ENCODE data around the gene ANO7. TPM values are rescaled to one million over a fixed set of nuclear protein-coding genes. Genes with fewer than 3 reads are reported as not detected.

ANO7 gene
- total and polyA plus RNA-seq, 2 donors (not counting 1 experiment from before 2014, with no cell fraction given): 0.64 to 1.8 TPM

- ATAC-seq (ENCODE audit: low read depth): no peak
Measured at GRCh38 chr2:241199286-241199685, 10.8 kb downstream of the ANO7 start.

GRCh38 chr2:241199897-241200821 lies 11.7 kb downstream of the ANO7 start:
- POLR2A ChIA-PET: no interaction called here
- 91% methylated on average over 39 of the region's 42 CpGs for WGBS (ENCODE audit: insufficient coverage)

More at GRCh38 chr2:241199286-241199685, 10.8 kb downstream of the ANO7 start:
- Mint-ChIP-seq H3K27ac (no peak overlapping the region), H3K9me3 (ENCODE audit: insufficient read depth) (no peaks in the 10 kb centered on the region), H3K4me1 (no peaks in the 10 kb centered on the region), H3K27me3 (no peaks in the 10 kb centered on the region), H3K4me3 (no peak overlapping the region)
- H3K4me2 ChIP-seq (replicated peaks; ENCODE audit: low read depth, low read length, poor library complexity, severe bottlenecking): no peak overlapping the region
- no peak for DNase-seq
- H2AFZ ChIP-seq (ENCODE audit: insufficient read depth, low read depth, low read length, poor library complexity, severe bottlenecking): no peak overlapping the region
- H3K79me2 ChIP-seq (ENCODE audit: control insufficient read depth, insufficient read depth, low read length): no peaks in the 10 kb centered on the region
- no peaks in the 10 kb centered on the region for H3K9me3 ChIP-seq (ENCODE audit: control extremely low read depth in 1 of 3, control insufficient read depth in 2 of 3, insufficient read depth in 1 of 3, low read length in 2 of 3)
- no peak overlapping the region for H3K27ac ChIP-seq (ENCODE audit: low read length in 2 of 2)
- no peaks in the 10 kb centered on the region for H4K20me1 ChIP-seq (ENCODE audit: control insufficient read depth, insufficient read depth, low read length, poor library complexity, severe bottlenecking)
- H3K27me3 ChIP-seq (replicated peaks in 1 of 4; ENCODE audit: control extremely low read depth in 1 of 4, control insufficient read depth in 3 of 4, insufficient read depth in 4 of 4, low read length in 3 of 4): no peaks in the 10 kb centered on the region
- 92% methylated on average over 16 of the region's 16 CpGs for WGBS (ENCODE audit: insufficient coverage)
- TF ChIP-seq, protein P1, sequence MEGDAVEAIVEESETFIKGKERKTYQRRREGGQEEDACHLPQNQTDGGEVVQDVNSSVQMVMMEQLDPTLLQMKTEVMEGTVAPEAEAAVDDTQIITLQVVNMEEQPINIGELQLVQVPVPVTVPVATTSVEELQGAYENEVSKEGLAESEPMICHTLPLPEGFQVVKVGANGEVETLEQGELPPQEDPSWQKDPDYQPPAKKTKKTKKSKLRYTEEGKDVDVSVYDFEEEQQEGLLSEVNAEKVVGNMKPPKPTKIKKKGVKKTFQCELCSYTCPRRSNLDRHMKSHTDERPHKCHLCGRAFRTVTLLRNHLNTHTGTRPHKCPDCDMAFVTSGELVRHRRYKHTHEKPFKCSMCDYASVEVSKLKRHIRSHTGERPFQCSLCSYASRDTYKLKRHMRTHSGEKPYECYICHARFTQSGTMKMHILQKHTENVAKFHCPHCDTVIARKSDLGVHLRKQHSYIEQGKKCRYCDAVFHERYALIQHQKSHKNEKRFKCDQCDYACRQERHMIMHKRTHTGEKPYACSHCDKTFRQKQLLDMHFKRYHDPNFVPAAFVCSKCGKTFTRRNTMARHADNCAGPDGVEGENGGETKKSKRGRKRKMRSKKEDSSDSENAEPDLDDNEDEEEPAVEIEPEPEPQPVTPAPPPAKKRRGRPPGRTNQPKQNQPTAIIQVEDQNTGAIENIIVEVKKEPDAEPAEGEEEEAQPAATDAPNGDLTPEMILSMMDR (IDR thresholded peaks at IDR 0.05): no peak
- TF ChIP-seq EZH2 (IDR thresholded peaks at IDR 0.05; ENCODE audit: borderline replicate concordance, insufficient read depth, low read depth, low read length, poor library complexity, severe bottlenecking): no peak
- intact Hi-C loops (cut with micrococcal nuclease): no loop called here
- no peaks in the 10 kb centered on the region for H3K36me3 ChIP-seq (replicated peaks in 1 of 2; ENCODE audit: control extremely low read depth in 1 of 2, control insufficient read depth in 1 of 2, extremely low read depth in 1 of 2, insufficient read depth in 2 of 2, low read length in 1 of 2)
- H3K9ac ChIP-seq (ENCODE audit: low read length): no peak overlapping the region
- no peaks in the 10 kb centered on the region for H3K4me1 ChIP-seq (ENCODE audit: control insufficient read depth in 2 of 2, insufficient read depth in 2 of 2, low read length in 2 of 2)
- CTCF ChIA-PET: no interaction called here
- POLR2A ChIA-PET: no interaction called here
- no peak overlapping the region for H3K4me3 ChIP-seq (ENCODE audit: control extremely low read depth in 1 of 5, extremely low read depth in 1 of 5, insufficient read depth in 1 of 5, low read depth in 2 of 5, low read length in 4 of 5)

More at GRCh38 chr2:241199897-241200821, 11.7 kb downstream of the ANO7 start:
- intact Hi-C loops (cut with micrococcal nuclease): no loop called here
- H3K4me3 Mint-ChIP-seq: no peak overlapping the region
- no peak overlapping the region for H2AFZ ChIP-seq (ENCODE audit: insufficient read depth, low read depth, low read length, poor library complexity, severe bottlenecking)
- no peaks in the 10 kb centered on the region for H3K4me1 ChIP-seq (ENCODE audit: control insufficient read depth in 2 of 2, insufficient read depth in 2 of 2, low read length in 2 of 2)
- no peaks in the 10 kb centered on the region for H3K4me1 Mint-ChIP-seq
- no peak overlapping the region for H3K4me2 ChIP-seq (replicated peaks; ENCODE audit: low read depth, low read length, poor library complexity, severe bottlenecking)
- no peak overlapping the region for H3K27ac ChIP-seq (ENCODE audit: low read length in 2 of 2)
- H3K9me3 Mint-ChIP-seq (ENCODE audit: insufficient read depth): no peaks in the 10 kb centered on the region
- no peak overlapping the region for H3K27ac Mint-ChIP-seq
- no peak overlapping the region for H3K4me3 ChIP-seq (ENCODE audit: control extremely low read depth in 1 of 5, extremely low read depth in 1 of 5, insufficient read depth in 1 of 5, low read depth in 2 of 5, low read length in 4 of 5)
- no peak for DNase-seq
- no peak for TF ChIP-seq EZH2 (IDR thresholded peaks at IDR 0.05; ENCODE audit: borderline replicate concordance, insufficient read depth, low read depth, low read length, poor library complexity, severe bottlenecking)
- TF ChIP-seq, protein P1 (IDR thresholded peaks at IDR 0.05): no peak
- H3K27me3 Mint-ChIP-seq: no peaks in the 10 kb centered on the region
- no peaks in the 10 kb centered on the region for H3K27me3 ChIP-seq (replicated peaks in 1 of 4; ENCODE audit: control extremely low read depth in 1 of 4, control insufficient read depth in 3 of 4, insufficient read depth in 4 of 4, low read length in 3 of 4)
- H3K9ac ChIP-seq (ENCODE audit: low read length): no peak overlapping the region
- no peaks in the 10 kb centered on the region for H4K20me1 ChIP-seq (ENCODE audit: control insufficient read depth, insufficient read depth, low read length, poor library complexity, severe bottlenecking)
- no peaks in the 10 kb centered on the region for H3K79me2 ChIP-seq (ENCODE audit: control insufficient read depth, insufficient read depth, low read length)
- H3K36me3 ChIP-seq (replicated peaks in 1 of 2; ENCODE audit: control extremely low read depth in 1 of 2, control insufficient read depth in 1 of 2, extremely low read depth in 1 of 2, insufficient read depth in 2 of 2, low read length in 1 of 2): no peaks in the 10 kb centered on the region
- CTCF ChIA-PET: no interaction called here
- ATAC-seq (ENCODE audit: low read depth): no peak
- no peaks in the 10 kb centered on the region for H3K9me3 ChIP-seq (ENCODE audit: control extremely low read depth in 1 of 3, control insufficient read depth in 2 of 3, insufficient read depth in 1 of 3, low read length in 2 of 3)

Data from B cell (primary cell).